ENCODE measurements around the gene KRTAP21-3.

DNA sequence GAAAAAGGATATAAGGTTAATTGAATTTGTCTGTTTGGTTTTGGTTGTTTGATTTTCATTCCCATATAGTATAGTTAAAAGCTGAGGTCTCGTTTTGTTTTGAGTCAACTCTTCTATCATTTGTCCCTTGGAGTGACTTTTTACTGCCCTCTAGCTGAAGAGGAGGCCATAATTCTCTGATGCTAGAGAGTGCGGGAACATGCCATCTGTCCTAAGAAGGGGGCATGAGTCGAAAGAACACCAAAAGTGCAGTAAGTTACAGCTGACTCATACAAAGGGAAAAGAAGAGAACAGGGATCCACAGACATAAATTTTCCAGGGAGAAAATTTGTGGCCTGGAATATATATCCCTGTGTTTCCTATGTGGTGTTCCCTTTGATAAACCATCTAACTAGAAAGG lies 4.1 kb downstream of the KRTAP21-3 start:
- TF ChIP-seq, protein P1, sequence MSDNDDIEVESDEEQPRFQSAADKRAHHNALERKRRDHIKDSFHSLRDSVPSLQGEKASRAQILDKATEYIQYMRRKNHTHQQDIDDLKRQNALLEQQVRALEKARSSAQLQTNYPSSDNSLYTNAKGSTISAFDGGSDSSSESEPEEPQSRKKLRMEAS (IDR thresholded peaks at IDR 0.05; ENCODE audit: insufficient read depth, insufficient read length), result no peak
- TF ChIP-seq, protein P2, sequence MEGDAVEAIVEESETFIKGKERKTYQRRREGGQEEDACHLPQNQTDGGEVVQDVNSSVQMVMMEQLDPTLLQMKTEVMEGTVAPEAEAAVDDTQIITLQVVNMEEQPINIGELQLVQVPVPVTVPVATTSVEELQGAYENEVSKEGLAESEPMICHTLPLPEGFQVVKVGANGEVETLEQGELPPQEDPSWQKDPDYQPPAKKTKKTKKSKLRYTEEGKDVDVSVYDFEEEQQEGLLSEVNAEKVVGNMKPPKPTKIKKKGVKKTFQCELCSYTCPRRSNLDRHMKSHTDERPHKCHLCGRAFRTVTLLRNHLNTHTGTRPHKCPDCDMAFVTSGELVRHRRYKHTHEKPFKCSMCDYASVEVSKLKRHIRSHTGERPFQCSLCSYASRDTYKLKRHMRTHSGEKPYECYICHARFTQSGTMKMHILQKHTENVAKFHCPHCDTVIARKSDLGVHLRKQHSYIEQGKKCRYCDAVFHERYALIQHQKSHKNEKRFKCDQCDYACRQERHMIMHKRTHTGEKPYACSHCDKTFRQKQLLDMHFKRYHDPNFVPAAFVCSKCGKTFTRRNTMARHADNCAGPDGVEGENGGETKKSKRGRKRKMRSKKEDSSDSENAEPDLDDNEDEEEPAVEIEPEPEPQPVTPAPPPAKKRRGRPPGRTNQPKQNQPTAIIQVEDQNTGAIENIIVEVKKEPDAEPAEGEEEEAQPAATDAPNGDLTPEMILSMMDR (IDR thresholded peaks at IDR 0.05; ENCODE audit: extremely low read depth in 1 of 2, insufficient read depth in 1 of 2, low read depth in 1 of 2, low read length in 2 of 2), result no peak
